ENCODE measurements around the gene SHISA2. TPM values are rescaled to one million over a fixed set of nuclear protein-coding genes. Genes with fewer than 3 reads are reported as not detected.
"Not testable (repeated sequence)": the region's sequence is repeated elsewhere in the genome, so short reads cannot be mapped to it uniquely, and the experiment has no call there.

The SHISA2 gene
- total RNA-seq (2014; rRNA removed; shearing (Covaris generic)), result 0.35 and 0.94 TPM in 2 replicates
- polyA plus RNA-seq (2015; cell fraction: cytosol; rRNA removed), result 0.07 and 0.23 TPM in 2 replicates
- 0.14 TPM in 1 of 2 replicates, not detected in the other for polyA plus RNA-seq (2015; cell fraction: nucleus; rRNA removed)

GRCh38 chr13:26051657-26052311 is at the start of gene SHISA2:
SHISA2 (minus strand) TSS chr13:26052016; CDS start chr13:26050975, 1,041 bp downstream.
- peak; percentile 12 for DNase-seq (ENCODE audit: low read depth)

GRCh38 chr13:26095846-26096610 is 44.2 kb upstream of the SHISA2 start:
- no peak for DNase-seq (ENCODE audit: low read depth)

GRCh38 chr13:26095338-26095737 is 43.5 kb upstream of the SHISA2 start:
- DNase-seq (ENCODE audit: low read depth), result no peak

- DNase-seq (ENCODE audit: low read depth), result not testable (repeated sequence)
These were observed 25.0 kb upstream of the SHISA2 start for GRCh38 chr13:26076821-26077220.

GRCh38 chr13:26075498-26075897 is 23.7 kb upstream of the SHISA2 start:
- no peak for DNase-seq (ENCODE audit: low read depth)

DNA sequence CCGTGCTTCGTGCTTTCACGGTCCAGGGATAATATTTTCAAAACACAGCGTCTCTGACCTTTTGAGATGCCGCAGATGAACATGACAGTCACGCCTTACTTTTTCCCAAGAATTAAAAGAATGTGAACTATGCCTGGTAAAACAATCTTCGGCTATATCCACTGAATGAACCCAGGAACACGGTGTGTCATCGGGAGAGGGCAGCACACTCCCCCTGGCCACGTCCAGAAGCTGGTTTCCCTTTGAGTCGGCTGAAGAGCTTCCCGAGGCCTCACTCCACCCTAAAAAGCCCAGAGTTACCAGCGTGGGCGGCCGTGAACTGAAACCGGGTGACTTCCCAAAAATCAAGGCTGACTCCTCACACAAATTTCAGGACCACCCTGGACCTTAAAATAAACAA is 22.9 kb upstream of the SHISA2 start:
- peak; percentile 48 for DNase-seq (ENCODE audit: low read depth)

DNA sequence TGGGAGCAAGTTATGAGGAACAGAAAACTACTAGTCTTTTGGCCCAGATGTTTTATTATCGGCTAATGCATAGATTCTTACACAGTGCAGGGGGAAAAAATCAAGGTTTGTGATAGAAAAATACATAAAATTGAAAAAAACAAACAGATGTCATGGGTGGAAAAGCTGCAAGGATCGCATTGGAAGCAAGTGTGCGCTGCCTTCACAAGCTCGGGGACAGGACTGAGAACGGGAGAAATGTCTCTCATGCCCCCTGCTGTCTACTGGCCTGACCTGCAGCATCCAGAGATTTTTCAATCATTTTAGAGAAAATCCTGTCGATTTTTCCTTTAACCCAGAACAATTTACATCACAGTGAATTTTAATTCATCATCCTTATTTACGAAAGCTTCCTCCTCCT is 20.5 kb upstream of the SHISA2 start:
- DNase-seq (ENCODE audit: low read depth), result not testable (repeated sequence)

GRCh38 chr13:26071691-26072090 is 19.9 kb upstream of the SHISA2 start:
- no peak for DNase-seq (ENCODE audit: low read depth)

DNA sequence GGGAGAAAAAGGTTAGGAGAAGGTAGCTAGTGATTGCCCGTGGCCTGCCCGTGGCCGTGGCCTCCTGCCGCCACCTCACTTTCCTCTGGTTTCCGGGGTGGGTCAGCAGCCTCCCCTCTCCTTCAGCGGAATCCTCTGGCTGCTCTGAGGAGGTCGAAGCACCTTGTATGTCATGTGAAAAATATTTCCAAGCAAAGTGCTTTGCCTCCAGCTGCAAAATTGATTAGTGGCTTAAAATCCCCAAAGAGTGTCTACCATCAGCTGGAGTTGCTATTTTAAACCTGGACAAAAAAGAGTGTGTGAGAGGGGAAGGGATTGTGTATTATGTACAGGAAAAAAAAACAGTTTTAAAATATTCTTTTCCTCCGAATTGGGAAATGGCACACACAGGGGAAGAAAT is 17.8 kb upstream of the SHISA2 start:
- DNase-seq (ENCODE audit: low read depth), result not testable (repeated sequence)

DNA sequence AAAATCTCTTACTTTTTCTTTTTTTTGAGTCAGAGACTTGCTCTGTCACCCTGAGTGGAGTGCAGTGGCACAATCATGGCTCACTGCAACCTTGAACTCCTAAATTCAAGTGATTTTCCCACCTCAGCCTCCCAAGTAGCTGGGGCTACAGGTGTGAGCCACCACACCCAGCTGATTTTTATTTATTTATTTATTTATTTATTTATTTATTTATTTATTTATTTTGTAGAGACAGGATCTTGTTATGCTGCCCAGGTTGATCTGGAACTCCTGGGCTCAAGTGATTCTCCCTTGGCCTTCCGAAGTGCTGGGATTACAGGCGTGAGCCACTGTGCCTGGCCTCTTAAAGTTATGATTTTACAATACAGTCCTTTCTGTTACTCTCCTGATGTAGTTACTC is 16.6 kb upstream of the SHISA2 start:
- DNase-seq (ENCODE audit: low read depth), result not testable (repeated sequence)

- DNase-seq (ENCODE audit: low read depth), result no peak
These were observed 15.8 kb upstream of the SHISA2 start for GRCh38 chr13:26067601-26068000.

GRCh38 chr13:26066492-26066891 is 14.7 kb upstream of the SHISA2 start:
- DNase-seq (ENCODE audit: low read depth), result not testable (repeated sequence)

DNA sequence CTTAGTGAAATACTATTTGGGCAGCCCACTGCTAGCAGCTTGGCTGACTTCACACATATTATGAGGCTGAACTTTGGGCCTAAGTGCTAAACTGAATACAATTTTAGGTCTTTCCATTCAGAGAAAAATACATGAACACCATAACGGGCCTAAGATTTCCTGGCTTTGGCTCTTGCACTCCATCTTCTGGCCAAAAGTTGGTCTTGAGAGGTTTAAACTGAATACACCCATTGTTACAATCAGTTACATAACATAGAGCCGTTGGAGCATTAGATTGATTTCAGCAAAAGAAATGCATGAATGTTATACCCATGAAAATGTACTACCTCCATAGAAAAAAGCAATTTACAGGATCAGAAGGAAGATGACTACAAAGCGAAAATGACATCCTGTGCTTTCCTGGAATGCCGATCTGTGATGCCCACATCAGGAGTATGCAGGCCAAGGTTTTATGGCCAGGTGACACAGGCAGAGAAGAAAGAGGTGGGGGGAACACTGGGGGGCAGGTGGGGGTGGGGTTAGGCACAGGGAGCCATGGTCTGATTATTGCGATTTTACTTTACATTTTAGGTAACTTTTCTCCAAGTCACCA is 11.1 kb upstream of the SHISA2 start:
- DNase-seq (ENCODE audit: low read depth), result peak; percentile 45

GRCh38 chr13:26061947-26062346 is 10.1 kb upstream of the SHISA2 start:
- peak; percentile 86 for DNase-seq (ENCODE audit: low read depth)

DNA sequence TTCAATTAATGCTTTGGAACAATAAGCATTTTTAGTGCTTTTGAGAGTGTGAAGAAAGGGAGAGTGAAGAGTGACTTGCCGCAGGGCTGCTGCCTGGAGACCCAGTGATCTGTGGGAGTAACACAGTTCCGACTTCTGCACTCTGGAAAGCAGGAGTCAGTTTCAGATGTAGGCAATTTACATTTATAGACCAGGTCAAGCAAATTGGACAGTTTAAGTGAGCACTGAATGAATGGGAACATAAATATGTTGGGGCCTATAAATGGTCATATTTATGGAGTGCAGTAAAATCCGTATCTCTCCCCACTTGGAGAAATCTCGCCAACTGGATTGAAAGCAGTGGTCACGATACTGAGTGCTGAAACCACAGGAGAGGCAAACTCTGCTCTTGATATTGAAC is 9.4 kb upstream of the SHISA2 start:
- DNase-seq (ENCODE audit: low read depth), result no peak

- DNase-seq (ENCODE audit: low read depth), result no peak
These were observed 8.5 kb upstream of the SHISA2 start for GRCh38 chr13:26060357-26060756.

DNA sequence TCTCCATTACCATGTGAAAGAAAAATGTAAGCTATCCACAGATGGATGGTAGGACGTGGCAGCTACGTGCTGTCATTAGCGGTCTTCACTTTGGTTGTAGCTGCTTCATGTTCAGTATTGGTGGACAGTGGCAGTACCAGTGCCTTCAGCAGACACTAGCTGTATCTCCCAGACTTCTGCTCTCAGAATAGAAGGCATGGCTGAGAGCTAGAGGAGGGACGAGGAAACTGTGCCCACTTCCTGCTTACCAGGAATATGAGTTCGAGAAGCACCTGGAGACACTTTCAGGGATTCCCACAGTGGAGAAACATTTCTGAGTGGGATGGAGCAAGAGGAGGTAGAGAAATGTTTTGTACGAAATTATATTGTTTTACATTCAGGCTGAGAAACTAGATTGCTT is 6.9 kb upstream of the SHISA2 start:
- no peak for DNase-seq (ENCODE audit: low read depth)

- DNase-seq (ENCODE audit: low read depth), result no peak
These were observed 3.1 kb upstream of the SHISA2 start for GRCh38 chr13:26054896-26055295.

- DNase-seq (ENCODE audit: low read depth), result no peak
These were observed 1.7 kb upstream of the SHISA2 start for GRCh38 chr13:26053418-26053980.

GRCh38 chr13:26052337-26052736 is 521 bp upstream of the SHISA2 start:
- DNase-seq (ENCODE audit: low read depth), result no peak

DNA sequence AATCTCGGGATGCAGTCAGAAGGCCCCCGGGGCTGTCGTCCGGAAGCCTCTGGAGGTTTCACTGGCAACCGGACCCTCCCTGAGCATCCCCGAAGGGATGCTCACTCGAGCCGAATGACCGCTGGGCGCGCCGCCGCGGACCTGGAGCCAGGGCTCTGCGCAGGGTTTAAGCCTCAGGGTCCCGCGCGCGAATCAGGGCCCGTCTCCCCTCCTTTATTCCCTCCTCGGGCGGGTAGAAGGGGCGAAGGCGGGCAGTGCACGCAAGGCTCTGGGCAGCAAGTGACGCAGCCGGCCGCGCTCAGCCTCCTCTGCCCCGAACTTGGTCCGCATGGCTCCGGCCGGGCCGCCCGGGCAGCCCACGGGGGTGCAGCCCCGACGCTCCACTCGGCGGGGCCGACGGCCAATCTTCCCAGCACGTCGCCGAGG is 572 bp downstream of the SHISA2 start:
- no peak for DNase-seq (ENCODE audit: low read depth)

Measured in HT1080 (cell line).